Vagina (tissue), 2 donors: ENCODE results near the gene ANKHD1. TPM values are rescaled to one million over a fixed set of nuclear protein-coding genes. Genes with fewer than 3 reads are reported as not detected.

Experiments
- DNase-seq, 2 donors: peaks; one replicate each; pipeline ENCODE4 v3.0.0-alpha.2; 2017; ENCODE audit errors: extremely low spot score in 2 of 2
- H3K27ac ChIP-seq: fragments of 200-600 bp; sonication (generic); one replicate; pipeline ENCODE4 v1.5.1; 2019
- H3K27me3 ChIP-seq: fragments of 200-600 bp; sonication (generic); one replicate; pipeline ENCODE4 v1.5.1; 2019
- H3K36me3 ChIP-seq, 2 donors: fragments of 200-600 bp; sonication (generic); one replicate each; pipeline ENCODE4 v1.5.1; 2017 to 2019
- H3K4me1 ChIP-seq: fragments of 200-600 bp; sonication (generic); one replicate; pipeline ENCODE4 v1.5.1; 2019
- H3K4me3 ChIP-seq, 2 donors: fragments of 200-600 bp; sonication (generic); 1 replicate in 1 of 2; 2 replicates in 1 of 2; pipeline ENCODE4 v1.5.1; 2016 to 2019
- H3K9me3 ChIP-seq: fragments of 200-600 bp; sonication (generic); one replicate; pipeline ENCODE4 v1.5.1; 2019
- POLR2A ChIP-seq, 2 donors: fragments of 450-650 bp; IDR thresholded peaks; one replicate each; pipeline ENCODE4 v1.6.1; 2017; ENCODE audit warnings: antibody characterized with exemption in 2 of 2, mild to moderate bottlenecking in 2 of 2, moderate library complexity in 2 of 2
- POLR2AphosphoS5 ChIP-seq, 2 donors: sonication (generic); formaldehyde crosslinking; IDR thresholded peaks; one replicate each; pipeline ENCODE4 v1.9.0; 2017; ENCODE audit warnings: antibody characterized with exemption in 2 of 2, mild to moderate bottlenecking in 2 of 2, low read depth in 1 of 2; ENCODE audit not compliant: insufficient read depth in 1 of 2
- intact Hi-C: fragments of 100-400 bp; cut with DNase I; formaldehyde crosslinking; loops from one replicate; pipeline ENCODE4 v1.15.1; 2023
- total RNA-seq: library from RNA; depleted of rRNA; stranded (reverse); fragments of >200 nt; gene quantifications from one replicate; pipeline ENCODE4 v1.2.3, GENCODE V29; 2016
- TF ChIP-seq, protein P1 (sequence below), 3 experiments: fragments of 450-650 bp in 2 of 3; fragments of 200-600 bp in 1 of 3; sonication (generic) in 1 of 3; IDR thresholded peaks; one replicate each; pipeline ENCODE4 v1.5.1; 2017 to 2019; ENCODE audit warnings: antibody characterized with exemption in 3 of 3, mild to moderate bottlenecking in 2 of 3, moderate library complexity in 2 of 3

The ANKHD1 gene
- total RNA-seq, 1 donor from 2014 or later = 140 TPM

DNA sequence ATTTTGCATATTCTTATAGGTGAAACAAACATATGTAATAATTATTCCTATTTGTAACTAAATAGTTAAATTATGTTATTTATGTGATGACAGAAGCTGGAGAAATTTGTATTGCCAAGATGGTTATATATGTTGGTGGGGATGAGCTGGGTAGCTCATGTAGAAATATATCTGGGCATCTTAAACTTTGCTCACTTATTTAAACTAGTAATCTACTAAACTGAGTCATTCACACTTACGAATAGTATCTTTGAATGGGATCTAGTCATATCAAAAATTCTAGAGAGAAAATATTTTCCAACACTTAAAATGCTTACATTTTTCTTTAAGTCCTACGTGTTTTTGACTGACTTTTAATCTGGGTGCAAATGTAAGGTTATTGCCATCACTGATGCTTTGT is 101.2 kb downstream of the ANKHD1 start:
- Histone ChIP-seq H3K36me3 (peaks cover 4 to 46% of the 10 kb centered on the region in 2 donors), H3K9me3 (no peaks in the 10 kb centered on the region), H3K4me3 (no peak overlapping the region), H3K27ac (no peak overlapping the region), H3K4me1 (no peaks in the 10 kb centered on the region), H3K27me3 (no peaks in the 10 kb centered on the region)
- DNase-seq = no peak
- intact Hi-C loops = no loop called here
- TF ChIP-seq POLR2A (IDR thresholded peaks at IDR 0.05) = no peak
- TF ChIP-seq, protein P1, sequence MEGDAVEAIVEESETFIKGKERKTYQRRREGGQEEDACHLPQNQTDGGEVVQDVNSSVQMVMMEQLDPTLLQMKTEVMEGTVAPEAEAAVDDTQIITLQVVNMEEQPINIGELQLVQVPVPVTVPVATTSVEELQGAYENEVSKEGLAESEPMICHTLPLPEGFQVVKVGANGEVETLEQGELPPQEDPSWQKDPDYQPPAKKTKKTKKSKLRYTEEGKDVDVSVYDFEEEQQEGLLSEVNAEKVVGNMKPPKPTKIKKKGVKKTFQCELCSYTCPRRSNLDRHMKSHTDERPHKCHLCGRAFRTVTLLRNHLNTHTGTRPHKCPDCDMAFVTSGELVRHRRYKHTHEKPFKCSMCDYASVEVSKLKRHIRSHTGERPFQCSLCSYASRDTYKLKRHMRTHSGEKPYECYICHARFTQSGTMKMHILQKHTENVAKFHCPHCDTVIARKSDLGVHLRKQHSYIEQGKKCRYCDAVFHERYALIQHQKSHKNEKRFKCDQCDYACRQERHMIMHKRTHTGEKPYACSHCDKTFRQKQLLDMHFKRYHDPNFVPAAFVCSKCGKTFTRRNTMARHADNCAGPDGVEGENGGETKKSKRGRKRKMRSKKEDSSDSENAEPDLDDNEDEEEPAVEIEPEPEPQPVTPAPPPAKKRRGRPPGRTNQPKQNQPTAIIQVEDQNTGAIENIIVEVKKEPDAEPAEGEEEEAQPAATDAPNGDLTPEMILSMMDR (IDR thresholded peaks at IDR 0.05) = no peak
- TF ChIP-seq POLR2AphosphoS5 (IDR thresholded peaks at IDR 0.05; ENCODE audit: insufficient read depth in 1 of 2, low read depth in 1 of 2) = no peak

DNA sequence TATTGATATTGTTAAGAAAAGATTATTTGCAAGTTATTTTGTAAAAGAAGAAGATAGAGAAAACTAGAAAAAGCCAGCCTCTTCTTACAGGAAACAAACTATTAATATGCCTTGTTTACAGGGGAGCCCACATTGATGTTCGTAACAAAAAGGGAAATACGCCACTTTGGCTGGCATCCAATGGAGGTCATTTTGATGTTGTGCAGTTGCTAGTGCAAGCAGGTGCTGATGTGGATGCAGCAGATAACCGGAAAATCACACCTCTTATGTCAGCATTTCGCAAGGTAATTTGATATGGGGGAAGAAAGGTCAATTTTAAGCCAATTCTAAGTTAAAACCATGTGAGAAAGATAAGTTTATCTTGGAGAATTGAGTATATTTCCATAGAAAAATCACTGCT is 108.3 kb downstream of the ANKHD1 start:
- Histone ChIP-seq H3K4me1 (no peaks in the 10 kb centered on the region), H3K27ac (no peak overlapping the region), H3K27me3 (no peaks in the 10 kb centered on the region), H3K36me3 (peaks cover 4 to 82% of the 10 kb centered on the region in 2 donors), H3K4me3 (no peak overlapping the region), H3K9me3 (no peaks in the 10 kb centered on the region)
- TF ChIP-seq POLR2A (IDR thresholded peaks at IDR 0.05) (no peak), POLR2AphosphoS5 (IDR thresholded peaks at IDR 0.05; ENCODE audit: insufficient read depth in 1 of 2, low read depth in 1 of 2) (no peak)
- no peak for DNase-seq
- intact Hi-C loops = no loop called here

DNA sequence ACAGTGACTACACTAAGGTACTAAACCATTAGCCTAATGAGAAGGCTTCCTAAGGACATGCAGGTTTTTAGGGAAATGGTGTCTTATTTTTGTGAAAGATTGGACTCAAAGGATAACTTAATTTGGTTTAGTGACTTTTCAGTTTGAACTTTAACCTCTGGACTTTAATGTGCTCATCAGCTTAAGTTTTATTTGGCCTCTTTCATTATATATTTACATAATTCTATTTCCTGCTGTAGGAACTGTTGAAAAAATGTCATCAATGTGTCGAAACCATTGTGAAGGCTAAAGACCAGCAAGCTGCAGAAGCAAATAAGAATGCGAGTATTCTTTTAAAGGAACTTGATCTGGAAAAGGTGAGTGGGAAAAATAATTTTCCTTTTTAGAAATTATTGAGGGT is 111.5 kb downstream of the ANKHD1 start:
- Histone ChIP-seq H3K36me3 (peaks cover 3 to 64% of the 10 kb centered on the region in 2 donors), H3K4me1 (no peaks in the 10 kb centered on the region), H3K27me3 (no peaks in the 10 kb centered on the region), H3K9me3 (no peaks in the 10 kb centered on the region), H3K27ac (no peak overlapping the region), H3K4me3 (no peak overlapping the region)
- intact Hi-C loops = no loop called here
- no peak for DNase-seq
- TF ChIP-seq POLR2A (IDR thresholded peaks at IDR 0.05) = no peak
- TF ChIP-seq POLR2AphosphoS5 (IDR thresholded peaks at IDR 0.05; ENCODE audit: insufficient read depth in 1 of 2, low read depth in 1 of 2) = no peak
- TF ChIP-seq, protein P1 (IDR thresholded peaks at IDR 0.05) = no peak

DNA sequence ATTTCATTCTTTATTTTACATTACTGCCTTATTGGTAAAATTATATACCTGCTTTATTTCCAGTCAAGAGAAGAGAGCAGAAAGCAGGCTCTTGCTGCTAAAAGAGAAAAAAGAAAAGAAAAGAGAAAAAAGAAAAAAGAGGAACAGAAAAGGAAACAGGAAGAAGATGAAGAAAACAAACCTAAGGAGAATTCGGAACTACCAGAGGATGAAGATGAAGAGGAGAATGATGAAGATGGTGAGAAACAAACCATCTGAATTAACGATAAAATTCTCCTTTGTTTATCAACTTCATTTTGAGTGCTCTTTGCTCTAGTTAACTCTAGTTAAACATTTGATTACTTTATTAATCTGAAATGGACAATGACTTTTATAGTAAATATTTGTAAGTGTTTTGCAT is 122.4 kb downstream of the ANKHD1 start:
- intact Hi-C loops = no loop called here
- TF ChIP-seq POLR2A (IDR thresholded peaks at IDR 0.05) (no peak), POLR2AphosphoS5 (IDR thresholded peaks at IDR 0.05; ENCODE audit: insufficient read depth in 1 of 2, low read depth in 1 of 2) (no peak)
- TF ChIP-seq, protein P1 (IDR thresholded peaks at IDR 0.05) = no peak
- H3K4me3 ChIP-seq = no peak overlapping the region
- no peaks in the 10 kb centered on the region for H3K9me3 ChIP-seq
- no peak overlapping the region for H3K27ac ChIP-seq
- no peak for DNase-seq
- no peaks in the 10 kb centered on the region for H3K4me1 ChIP-seq
- no peaks in the 10 kb centered on the region for H3K27me3 ChIP-seq
- peaks cover 13 to 38% of the 10 kb centered on the region in 2 donors for H3K36me3 ChIP-seq

DNA sequence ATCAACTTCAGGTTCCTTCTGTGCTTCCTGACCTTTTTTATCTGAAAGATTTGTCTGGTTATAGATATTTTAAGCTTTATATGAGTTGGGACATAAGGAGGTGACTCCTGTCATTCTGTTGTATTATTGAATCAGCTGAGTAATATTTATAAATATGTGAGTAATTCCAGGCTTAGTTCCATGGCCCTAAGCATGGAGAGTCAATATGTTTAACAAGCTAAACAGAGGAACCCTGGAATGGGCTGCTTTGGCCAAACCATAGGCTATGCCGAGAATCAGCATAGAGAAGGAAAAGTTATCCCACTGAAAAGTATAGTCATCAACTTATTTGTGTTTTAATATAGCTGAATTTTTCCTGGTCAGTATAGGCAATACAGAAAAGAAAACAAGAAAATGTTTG is 138.6 kb downstream of the ANKHD1 start:
- Histone ChIP-seq H3K36me3 (peaks cover 0 to 80% of the 10 kb centered on the region in 2 donors), H3K9me3 (no peaks in the 10 kb centered on the region), H3K4me1 (no peaks in the 10 kb centered on the region), H3K4me3 (no peak overlapping the region), H3K27me3 (no peaks in the 10 kb centered on the region), H3K27ac (no peak overlapping the region)
- DNase-seq = no peak
- intact Hi-C loops = loop anchor here (10.0 kb wide), 1 partner anchor 135 kb away; the partner anchor contains the start of gene ANKHD1
- TF ChIP-seq, protein P1 (IDR thresholded peaks at IDR 0.05) = no peak
- TF ChIP-seq POLR2A (IDR thresholded peaks at IDR 0.05) (no peak), POLR2AphosphoS5 (IDR thresholded peaks at IDR 0.05; ENCODE audit: insufficient read depth in 1 of 2, low read depth in 1 of 2) (no peak)
